Measurements from ENCODE around the gene PPP4R2. TPM values are rescaled to one million over a fixed set of nuclear protein-coding genes. Genes with fewer than 3 reads are reported as not detected.

Gene PPP4R2
- total RNA-seq, 1 donor = 105 TPM

- TF ChIP-seq CTCF (IDR thresholded peaks at IDR 0.05; ENCODE audit: insufficient read depth, low read depth, low read length) = no peak
- no peak for DNase-seq (ENCODE audit: low read depth)
- no peak overlapping the region for H3K4me3 ChIP-seq (ENCODE audit: low read depth, low read length)
These were observed 75.3 kb downstream of the PPP4R2 start for GRCh38 chr3:73071952-73072351.

GRCh38 chr3:73072634-73073033 lies 76.0 kb downstream of the PPP4R2 start:
- no peak for TF ChIP-seq CTCF (IDR thresholded peaks at IDR 0.05; ENCODE audit: insufficient read depth, low read depth, low read length)
- no peak overlapping the region for H3K4me3 ChIP-seq (ENCODE audit: low read depth, low read length)
- no peak for DNase-seq (ENCODE audit: low read depth)

GRCh38 chr3:73073091-73073707 lies 76.6 kb downstream of the PPP4R2 start:
- H3K4me3 ChIP-seq (ENCODE audit: low read depth, low read length) = no peak overlapping the region
- TF ChIP-seq CTCF (IDR thresholded peaks at IDR 0.05; ENCODE audit: insufficient read depth, low read depth, low read length) = no peak
- DNase-seq (ENCODE audit: low read depth) = peak; percentile 28

GRCh38 chr3:73074781-73075180 lies 78.2 kb downstream of the PPP4R2 start:
- DNase-seq (ENCODE audit: low read depth) = peak; percentile 51
- no peak for TF ChIP-seq CTCF (IDR thresholded peaks at IDR 0.05; ENCODE audit: insufficient read depth, low read depth, low read length)
- H3K4me3 ChIP-seq (ENCODE audit: low read depth, low read length) = no peak overlapping the region

- no peak overlapping the region for H3K4me3 ChIP-seq (ENCODE audit: low read depth, low read length)
- no peak for DNase-seq (ENCODE audit: low read depth)
- TF ChIP-seq CTCF (IDR thresholded peaks at IDR 0.05; ENCODE audit: insufficient read depth, low read depth, low read length) = no peak
These were observed 83.8 kb downstream of the PPP4R2 start for GRCh38 chr3:73080216-73080966.

- TF ChIP-seq CTCF (IDR thresholded peaks at IDR 0.05; ENCODE audit: insufficient read depth, low read depth, low read length) = no peak
- DNase-seq (ENCODE audit: low read depth) = no peak
These were observed 84.5 kb downstream of the PPP4R2 start for GRCh38 chr3:73081140-73081539.

More at GRCh38 chr3:73081140-73081539, 84.5 kb downstream of the PPP4R2 start:
- no peak overlapping the region for H3K4me3 ChIP-seq (ENCODE audit: low read depth, low read length)

Data from fibroblast of villous mesenchyme (primary cell).